Lung (tissue), 12 donors: Measurements from ENCODE around the gene MAGEC1. TPM values are rescaled to one million over a fixed set of nuclear protein-coding genes. Genes with fewer than 3 reads are reported as not detected.

Experiments used
- ATAC-seq: fragments of 200-7000 bp; cut with Tn5 transposase; one replicate; pipeline ENCODE4 v1.9.1; 2020; ENCODE audit warnings: moderate number of reproducible peaks; ENCODE audit not compliant: insufficient read depth, low FRiP score
- DNase-seq, 3 donors: peaks; one replicate each; pipeline ENCODE4 v3.0.0-alpha.2; 2013 to 2017
- H3K27ac ChIP-seq, 2 donors: one replicate each; pipeline ENCODE4 v1.5.1; 2013; ENCODE audit warnings: mild to moderate bottlenecking in 2 of 2, moderate library complexity in 2 of 2, control low read depth in 1 of 2, inconsistent platforms in 1 of 2, low read depth in 1 of 2, low read length in 1 of 2
- H3K27me3 ChIP-seq, 3 donors: one replicate each; pipeline ENCODE4 v1.5.1; 2013; ENCODE audit warnings: low read length in 2 of 3; ENCODE audit not compliant: control insufficient read depth in 3 of 3, insufficient read depth in 3 of 3
- H3K36me3 ChIP-seq, 4 donors: one replicate each; pipeline ENCODE4 v1.5.1; 2013; ENCODE audit warnings: low read length in 4 of 4, mild to moderate bottlenecking in 1 of 4, moderate library complexity in 1 of 4; ENCODE audit not compliant: control insufficient read depth in 4 of 4, insufficient read depth in 4 of 4
- H3K4me1 ChIP-seq, 5 donors: one replicate each; pipeline ENCODE4 v1.5.1; 2013; ENCODE audit warnings: low read length in 5 of 5, mild to moderate bottlenecking in 2 of 5, moderate library complexity in 1 of 5; ENCODE audit not compliant: control insufficient read depth in 5 of 5, insufficient read depth in 5 of 5
- H3K4me3 ChIP-seq: one replicate; pipeline ENCODE4 v1.5.1; 2013; ENCODE audit warnings: mild to moderate bottlenecking, control low read depth, moderate library complexity
- H3K9ac ChIP-seq, 2 donors: one replicate each; pipeline ENCODE4 v1.5.1; 2013; ENCODE audit warnings: low read length in 2 of 2, control low read depth in 1 of 2; ENCODE audit not compliant: insufficient read depth in 1 of 2
- H3K9me3 ChIP-seq, 4 donors: one replicate each; pipeline ENCODE4 v1.5.1; 2013; ENCODE audit warnings: low read length in 3 of 4, mild to moderate bottlenecking in 1 of 4, moderate library complexity in 1 of 4; ENCODE audit not compliant: control insufficient read depth in 4 of 4, insufficient read depth in 3 of 4
- CTCF ChIP-seq: IDR thresholded peaks from 2 replicates; pipeline ENCODE4 v1.5.1; 2012; ENCODE audit warnings: mild to moderate bottlenecking; ENCODE audit errors: control extremely low read depth, extremely low read depth
- WGBS, 2 donors: extraction: QIAGEN DNeasy Blood & Tissue Kit; methylation state at CpG; one replicate each; pipeline ENCODE4 v1.1.7; 2013; 5-methylcytosine and 5-hydroxymethylcytosine counted together
- polyA plus RNA-seq, 2 donors: library from polyadenylated mRNA; stranded (reverse); fragments of 200-250 nt; gene quantifications; one replicate each; pipeline ENCODE4 v1.2.1, GENCODE V29; 2013
- total RNA-seq, 2 donors: library from RNA; depleted of rRNA in 1 of 2; stranded (reverse); fragments of >200 nt in 1 of 2; gene quantifications; one replicate each; pipeline ENCODE4 v1.2.1, GENCODE V29; 2014 to 2021
- donor health status: control.
- donor health status: control.
- donor health status: Bipolar disorder and iron deficiency.
- donor health status: healthy.
- donor health status: DM: yes; HTN: yes; CAD: no.

Gene MAGEC1
- total and polyA plus RNA-seq, 4 donors, result 0.48 TPM; not detected in 3

GRCh38 chrX:141947350-141947749 lies 43.7 kb downstream of the MAGEC1 start:
- Histone ChIP-seq H3K36me3 (no peaks in the 10 kb centered on the region), H3K9me3 (peaks cover 0 to 7% (median 0%) of the 10 kb centered on the region in 4 donors), H3K4me3 (no peak overlapping the region), H3K27ac (no peak overlapping the region), H3K9ac (no peak overlapping the region), H3K4me1 (no peaks in the 10 kb centered on the region), H3K27me3 (peaks cover 0 to 2% (median 0%) of the 10 kb centered on the region in 3 donors)
- TF ChIP-seq CTCF, result no peak
- DNase-seq, result no peak
- no peak for ATAC-seq
- WGBS, 2 donors, result 76 to 90% methylated on average over 3 of the region's 3 CpGs

- ATAC-seq (no peak), DNase-seq (no peak)
- H3K27me3 ChIP-seq, result no peaks in the 10 kb centered on the region
- no peak overlapping the region for H3K9ac ChIP-seq
- no peaks in the 10 kb centered on the region for H3K4me1 ChIP-seq
- no peak overlapping the region for H3K27ac ChIP-seq
- H3K4me3 ChIP-seq, result no peak overlapping the region
- no peak for TF ChIP-seq CTCF
- WGBS, 2 donors, result 79 to 84% methylated on average over 5 of the region's 5 CpGs
- H3K9me3 ChIP-seq, result peaks cover 0 to 7% (median 0%) of the 10 kb centered on the region in 4 donors
- no peaks in the 10 kb centered on the region for H3K36me3 ChIP-seq
Observed at GRCh38 chrX:141952603-141953002, 48.9 kb downstream of the MAGEC1 start.

GRCh38 chrX:141958675-141959074 lies 55.0 kb downstream of the MAGEC1 start:
- WGBS, 2 donors, result 56 to 57% methylated on average over 2 of the region's 2 CpGs
- no peak for ATAC-seq

More at GRCh38 chrX:141958675-141959074, 55.0 kb downstream of the MAGEC1 start:
- Histone ChIP-seq H3K36me3 (no peaks in the 10 kb centered on the region), H3K9ac (no peak overlapping the region), H3K9me3 (peaks cover 0 to 3% (median 0%) of the 10 kb centered on the region in 4 donors), H3K27me3 (no peaks in the 10 kb centered on the region), H3K4me1 (no peaks in the 10 kb centered on the region), H3K4me3 (no peak overlapping the region), H3K27ac (no peak overlapping the region)
- no peak for DNase-seq
- TF ChIP-seq CTCF, result no peak

Other genes with a start within 250 kb of the MAGEC1 start
- not detected for gene SPANXD, start 205.2 kb upstream of the MAGEC1 start, total RNA-seq
- gene SPANXD, start 205.2 kb upstream of the MAGEC1 start, polyA plus RNA-seq, result not detected
- not detected for gene MAGEC3, start 65.6 kb upstream of the MAGEC1 start, total RNA-seq
- not detected for gene MAGEC3, start 65.6 kb upstream of the MAGEC1 start, polyA plus RNA-seq